HG02763 (cell line): ENCODE results near the gene DDX39A.
"Not testable (repeated sequence)": the region's sequence is repeated elsewhere in the genome, so short reads cannot be mapped to it uniquely, and the experiment has no call there.

Experiments
- ATAC-seq: cut with Tn5 transposase; IDR thresholded peaks from one replicate; pipeline ENCODE4 v1.9.1; 2021; ENCODE audit warnings: mild to moderate bottlenecking, moderate library complexity; ENCODE audit not compliant: unreplicated experiment

The DDX39A gene

DNA sequence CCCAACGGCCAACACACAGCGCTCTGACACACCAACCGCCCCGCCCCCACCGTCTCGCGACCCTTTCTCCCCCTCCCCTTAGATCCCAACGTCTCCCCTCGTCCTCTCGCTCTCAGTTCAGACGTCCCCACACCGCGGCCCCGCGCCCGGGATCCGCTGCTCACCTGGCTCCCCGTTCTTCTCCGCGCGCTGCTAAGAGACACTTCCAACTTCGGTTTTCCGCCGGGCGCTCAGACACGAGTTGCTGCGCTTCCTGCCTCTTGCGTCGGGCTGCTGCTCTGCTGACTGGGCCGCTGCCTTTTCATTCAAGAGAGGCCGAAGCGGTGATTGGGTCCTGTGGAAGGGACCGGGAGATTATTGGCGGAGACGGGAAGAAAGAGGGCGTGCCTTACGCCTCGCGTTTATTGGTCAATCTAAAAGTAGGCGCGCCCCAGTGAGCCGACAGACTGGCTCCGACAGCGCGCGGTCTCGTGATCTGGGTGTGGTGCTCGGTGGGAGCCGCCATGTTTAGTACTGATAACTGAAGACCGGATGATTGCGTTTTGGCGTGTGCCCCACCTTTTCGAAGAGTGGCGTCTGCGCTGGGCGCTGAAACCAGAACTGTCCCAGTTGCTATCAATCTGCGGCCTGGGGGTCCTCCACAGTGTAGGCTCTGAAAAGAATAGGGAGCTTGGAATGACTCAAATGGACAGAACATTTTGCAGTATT, at the start of gene DDX39A:
Gene DDX39A (minus strand): TSS at position 236 of the 708 bp plus-strand sequence. CDS start 6,121 bp downstream, outside the sequence.
- peak; percentile 92 for ATAC-seq

DNA sequence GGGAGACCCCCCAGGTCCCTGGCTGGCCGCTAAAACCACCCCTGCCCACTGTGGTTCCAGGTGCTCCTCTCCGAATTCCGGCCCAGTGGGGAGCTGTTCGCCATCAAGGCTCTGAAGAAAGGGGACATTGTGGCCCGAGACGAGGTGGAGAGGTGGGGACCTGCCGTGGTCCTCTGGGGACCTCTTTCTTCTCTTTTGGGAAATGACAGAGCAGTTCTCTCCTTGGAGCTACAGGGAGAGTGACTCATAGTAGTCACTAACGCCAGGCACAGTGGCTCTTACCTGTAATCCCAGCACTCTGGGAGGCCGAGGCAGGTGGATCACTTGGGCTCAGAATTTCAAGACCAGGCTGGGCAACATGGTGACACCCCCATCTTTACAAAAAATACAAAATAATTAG, 48.7 kb upstream of the DDX39A start:
- ATAC-seq = no peak

GRCh38 chr19:14467391-14467790, 48.2 kb upstream of the DDX39A start:
- ATAC-seq = no peak

GRCh38 chr19:14463747-14464146, 44.6 kb upstream of the DDX39A start:
- no peak for ATAC-seq

DNA sequence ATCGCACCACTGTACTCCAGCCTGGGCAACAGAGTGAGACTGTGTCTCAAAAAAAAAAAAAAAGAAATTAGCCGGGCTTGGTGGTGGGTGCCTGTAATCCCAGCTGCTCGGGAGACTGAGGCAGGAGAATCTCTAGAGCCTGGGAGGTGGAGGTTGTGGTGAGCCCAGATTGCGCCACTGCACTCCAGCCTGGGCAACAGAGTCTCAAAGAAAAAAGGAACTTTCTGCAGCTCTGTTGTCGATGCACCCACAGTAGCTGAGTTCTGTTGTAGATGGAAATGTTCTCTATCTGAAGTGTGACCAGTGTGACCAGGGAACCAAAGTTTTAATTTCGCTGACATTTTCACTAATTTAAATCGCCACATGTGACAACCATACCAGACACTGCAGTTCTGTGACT, 43.3 kb upstream of the DDX39A start:
- not testable (repeated sequence) for ATAC-seq

DNA sequence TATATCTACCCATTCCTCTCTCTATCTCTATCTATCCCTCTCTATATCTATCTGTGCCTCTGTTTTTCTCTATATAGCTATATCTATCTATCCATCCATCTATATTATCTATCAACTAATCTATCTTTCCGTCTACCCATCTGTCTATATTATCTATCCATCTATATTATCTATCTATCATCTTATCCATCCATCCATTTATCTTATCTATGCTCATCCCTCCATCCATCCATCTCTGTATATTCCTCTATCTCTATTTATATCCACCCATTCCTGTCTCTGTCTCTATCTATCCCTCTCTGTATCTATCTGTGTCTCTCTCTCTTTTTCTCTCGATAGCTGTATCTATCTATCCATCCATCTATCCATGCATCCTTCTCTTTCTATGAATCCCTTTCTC, 41.8 kb upstream of the DDX39A start:
- ATAC-seq = no peak

- no peak for ATAC-seq
Measured at GRCh38 chr19:14459703-14460102, 40.6 kb upstream of the DDX39A start.

GRCh38 chr19:14452303-14452702, 33.2 kb upstream of the DDX39A start:
- ATAC-seq = not testable (repeated sequence)

DNA sequence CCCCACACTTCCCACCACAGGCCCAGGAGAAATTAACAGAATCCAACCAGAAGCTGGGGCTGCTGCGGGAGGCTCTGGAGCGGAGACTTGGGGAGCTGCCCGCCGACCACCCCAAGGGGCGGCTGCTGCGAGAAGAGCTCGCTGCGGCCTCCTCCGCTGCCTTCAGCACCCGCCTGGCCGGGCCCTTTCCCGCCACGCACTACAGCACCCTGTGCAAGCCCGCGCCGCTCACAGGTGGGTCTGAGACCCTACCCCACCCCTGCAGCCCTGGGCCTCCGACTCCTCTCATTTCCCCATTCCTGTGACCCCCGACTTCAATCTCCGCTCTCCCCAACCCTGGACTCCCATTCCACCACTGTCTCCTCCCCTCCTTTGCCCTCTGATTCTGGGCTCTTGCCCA, 31.7 kb upstream of the DDX39A start:
- ATAC-seq = no peak

DNA sequence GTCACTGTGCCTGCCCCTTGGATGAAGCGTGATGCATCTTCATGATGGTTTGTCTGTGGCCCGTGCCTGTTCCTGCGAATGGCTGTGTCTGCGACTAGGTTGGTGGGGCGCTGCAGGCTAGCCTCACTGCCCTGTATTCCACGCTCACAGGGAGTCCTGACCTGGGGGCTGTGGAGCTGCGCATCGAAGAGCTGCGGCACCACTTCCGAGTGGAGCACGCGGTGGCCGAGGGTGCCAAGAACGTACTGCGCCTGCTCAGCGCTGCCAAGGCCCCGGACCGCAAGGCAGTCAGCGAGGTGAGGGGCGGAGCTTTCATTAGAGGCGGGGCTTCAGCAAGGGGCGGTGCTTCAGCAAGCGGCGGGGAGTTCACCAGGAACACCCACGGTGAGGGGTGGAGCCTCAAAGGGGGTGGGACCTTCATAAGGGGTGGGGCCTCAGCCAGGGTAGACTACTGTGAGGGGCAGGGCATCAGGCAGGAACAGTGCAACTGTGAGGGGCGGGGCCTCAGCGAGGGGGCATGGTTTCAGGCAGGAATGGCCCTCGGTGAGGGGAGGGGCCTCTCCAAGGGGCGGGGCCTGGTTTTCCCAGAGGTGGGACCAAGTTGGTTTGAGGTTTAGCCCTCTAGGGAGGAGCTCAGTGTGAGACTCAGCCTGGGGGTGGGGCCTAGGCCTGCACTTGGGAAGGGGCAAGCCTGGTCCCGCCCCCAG, 31.2 kb upstream of the DDX39A start:
- no peak for ATAC-seq

DNA sequence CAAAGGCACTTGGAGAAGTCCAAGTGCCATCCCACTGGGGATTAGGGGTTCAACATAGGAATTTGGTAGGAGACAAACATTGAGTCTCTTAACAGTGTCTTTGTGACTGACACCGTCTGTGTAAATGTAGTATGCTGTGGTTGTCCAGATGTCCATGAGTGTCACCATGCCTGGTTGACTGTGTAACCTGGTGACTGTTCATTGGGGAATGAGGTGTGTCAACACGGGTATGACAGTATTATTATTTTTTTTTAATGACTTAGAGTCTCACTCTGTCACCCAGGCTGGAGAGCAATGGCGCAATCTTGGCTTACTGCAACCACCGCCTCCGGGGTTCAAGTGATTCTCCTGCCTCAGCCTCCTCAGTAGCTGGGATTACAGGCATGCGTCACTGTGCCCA, 30.2 kb upstream of the DDX39A start:
- ATAC-seq = no peak

GRCh38 chr19:14446336-14447036, 27.3 kb upstream of the DDX39A start:
- no peak for ATAC-seq

- no peak for ATAC-seq
Measured at GRCh38 chr19:14443632-14444216, 24.6 kb upstream of the DDX39A start.

DNA sequence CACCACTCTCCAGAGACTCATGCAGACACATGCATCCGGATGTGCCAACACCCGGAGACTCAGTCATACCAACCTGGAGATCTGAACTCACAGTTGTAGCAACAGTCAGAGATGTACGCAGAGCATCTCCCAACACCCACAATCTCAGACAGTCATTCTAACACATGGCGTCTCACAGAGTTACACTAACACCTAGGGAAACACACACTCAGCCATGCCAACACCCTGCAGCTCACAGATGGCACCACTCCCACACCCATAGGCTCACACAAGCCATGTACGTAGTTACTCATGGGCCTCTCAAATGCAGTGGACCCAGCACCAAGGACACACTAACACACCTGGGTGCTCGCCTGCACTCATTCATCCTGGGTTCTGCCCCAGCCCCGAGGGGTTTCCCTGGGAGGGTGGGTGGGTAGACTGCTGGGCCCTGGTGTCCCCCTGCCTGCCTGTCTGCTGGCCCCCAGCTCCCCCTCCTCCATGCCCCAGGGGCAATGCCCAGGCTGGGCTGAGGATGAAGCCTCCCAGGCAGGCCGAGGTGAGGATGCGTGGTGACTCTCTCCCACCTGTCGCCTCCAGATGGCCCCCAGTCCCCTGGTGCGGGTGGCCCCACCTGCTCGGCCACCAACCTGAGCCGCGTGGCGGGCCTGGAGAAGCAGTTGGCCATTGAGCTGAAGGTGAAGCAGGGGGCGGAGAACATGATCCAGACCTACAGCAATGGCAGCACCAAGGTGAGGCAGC, 23.9 kb upstream of the DDX39A start:
- ATAC-seq = no peak

GRCh38 chr19:14441041-14441938, 22.1 kb upstream of the DDX39A start:
- no peak for ATAC-seq

DNA sequence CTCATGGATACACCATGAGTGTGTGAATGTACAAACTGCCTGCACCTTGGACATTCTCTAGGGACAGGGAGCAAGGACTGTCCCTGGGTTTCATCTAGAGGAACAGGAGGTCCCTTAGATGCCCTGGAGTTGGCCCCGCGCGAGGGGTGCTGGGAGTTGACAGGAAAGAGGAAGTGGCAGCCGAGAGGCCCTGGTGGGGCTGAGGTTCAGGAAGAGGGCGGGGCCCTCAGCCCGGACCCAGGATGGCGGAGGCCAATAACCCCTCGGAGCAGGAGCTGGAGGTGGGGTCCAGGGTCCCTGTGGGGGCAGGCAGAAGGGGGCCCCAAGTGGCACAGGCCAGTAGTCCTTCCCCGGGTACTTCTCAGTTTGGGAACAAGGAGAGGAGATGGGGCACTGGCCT, 20.9 kb upstream of the DDX39A start:
- ATAC-seq = peak; percentile 67

DNA sequence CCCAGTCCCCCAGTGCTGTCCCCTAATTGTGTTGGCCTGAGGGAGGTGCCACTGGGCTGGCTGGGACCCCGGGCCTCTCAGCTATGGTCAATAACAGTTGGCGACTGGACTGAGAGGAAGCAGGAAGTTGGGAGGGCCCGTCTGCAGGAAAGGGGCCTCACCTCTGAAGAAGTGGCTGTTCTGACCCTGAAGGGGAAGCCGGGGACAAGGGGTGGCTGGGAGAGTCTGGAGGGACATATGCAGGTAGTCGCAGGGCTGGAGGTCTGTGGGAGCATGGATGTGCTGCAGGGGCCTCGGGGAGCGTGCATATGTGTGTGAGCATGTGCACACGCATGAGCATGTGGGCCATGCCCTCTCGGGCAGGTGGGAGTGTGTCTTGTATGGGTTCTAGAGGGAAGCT, 19.9 kb upstream of the DDX39A start:
- no peak for ATAC-seq

- no peak for ATAC-seq
Measured at GRCh38 chr19:14437578-14438140, 18.5 kb upstream of the DDX39A start.

DNA sequence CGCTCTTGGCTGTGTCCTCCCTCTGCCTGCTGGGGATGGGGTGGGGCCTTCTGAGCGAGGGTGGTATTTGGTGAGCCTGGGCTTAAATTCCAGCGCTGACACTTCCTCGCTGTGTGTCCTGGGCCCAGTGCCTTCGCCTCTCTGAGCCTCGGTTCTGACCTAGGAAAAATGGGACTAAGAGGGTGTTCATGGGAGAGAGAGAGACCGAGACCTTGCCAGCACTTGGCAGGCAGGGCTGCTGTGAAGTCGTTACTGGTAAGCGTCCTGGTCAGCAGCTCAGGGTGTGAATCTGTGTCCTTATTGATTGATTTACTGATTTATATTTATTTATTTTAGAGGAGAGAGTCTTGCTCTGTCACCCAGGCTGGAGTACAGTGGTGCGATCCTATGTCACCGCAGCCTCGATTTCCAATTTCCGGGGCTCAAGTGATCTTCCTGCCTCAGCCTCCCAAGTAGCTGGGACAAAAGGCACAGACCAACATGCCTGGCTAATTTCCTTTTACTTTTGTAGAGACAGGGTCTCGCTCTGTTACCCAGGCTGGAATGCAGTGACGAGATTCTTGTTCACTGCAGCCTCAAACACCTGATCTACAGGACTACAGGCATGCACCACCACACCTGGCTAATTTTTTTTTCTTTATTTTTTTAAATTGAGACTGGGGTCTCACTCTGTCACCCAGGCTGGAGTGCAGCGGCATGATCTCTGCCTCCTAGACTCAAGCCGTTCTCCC, 16.3 kb upstream of the DDX39A start:
- no peak for ATAC-seq
